ENCODE measurements around the gene PGF. TPM values are rescaled to one million over a fixed set of nuclear protein-coding genes. Genes with fewer than 3 reads are reported as not detected.

PGF gene
- total and polyA plus RNA-seq, 2 donors: 7.0 to 7.5 TPM

DNA sequence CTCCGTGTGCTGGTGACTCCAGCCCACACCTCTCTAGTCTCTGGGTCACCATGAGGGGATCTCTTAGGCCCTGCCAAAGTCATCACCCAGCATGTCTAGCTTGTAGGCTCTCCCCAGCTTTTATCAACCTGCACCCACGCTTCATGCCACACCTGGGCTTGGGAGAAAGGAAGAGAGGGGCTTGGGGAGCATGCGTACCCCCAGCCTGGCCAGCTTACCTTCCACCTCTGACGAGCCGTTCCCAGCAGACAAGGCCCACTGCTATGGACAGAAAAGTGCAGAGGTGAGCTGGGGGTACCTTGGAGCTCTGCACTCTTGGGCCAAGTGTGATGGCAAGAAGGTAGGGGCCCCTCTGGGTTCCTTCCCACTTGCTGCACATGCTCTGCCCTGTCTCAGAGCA lies 1.7 kb downstream of the PGF start:
- 97% methylated on average over 5 of the region's 5 CpGs for WGBS
- Histone ChIP-seq H3K4me3 (ENCODE audit: low read length in 2 of 2) (peak overlapping the region in 1 of 2 donors; percentile 8), H3K9me3 (ENCODE audit: control insufficient read depth in 2 of 2, insufficient read depth in 1 of 2, low read length in 1 of 2) (peaks cover 0 to 4% of the 10 kb centered on the region in 2 donors), H3K27me3 (ENCODE audit: control insufficient read depth in 2 of 2, insufficient read depth in 1 of 2, low read length in 1 of 2) (peaks cover 3 to 32% of the 10 kb centered on the region in 2 donors), H3K4me1 (ENCODE audit: control insufficient read depth in 2 of 2, insufficient read depth in 2 of 2, low read length in 2 of 2) (peaks cover 7 to 28% of the 10 kb centered on the region in 2 donors), H3K36me3 (ENCODE audit: control insufficient read depth in 2 of 2, insufficient read depth in 2 of 2, low read length in 1 of 2) (no peaks in the 10 kb centered on the region), H3K27ac (ENCODE audit: low read depth in 1 of 2, low read length in 1 of 2) (no peak overlapping the region)
- no peak for DNase-seq (ENCODE audit: low read depth in 6 of 9, low spot score in 9 of 9)

GRCh38 chr14:74952697-74953484 lies 2.5 kb downstream of the PGF start:
- Histone ChIP-seq H3K4me1 (ENCODE audit: control insufficient read depth in 2 of 2, insufficient read depth in 2 of 2, low read length in 2 of 2) (peaks cover 7 to 28% of the 10 kb centered on the region in 2 donors), H3K36me3 (ENCODE audit: control insufficient read depth in 2 of 2, insufficient read depth in 2 of 2, low read length in 1 of 2) (no peaks in the 10 kb centered on the region), H3K27ac (ENCODE audit: low read depth in 1 of 2, low read length in 1 of 2) (no peak overlapping the region), H3K27me3 (ENCODE audit: control insufficient read depth in 2 of 2, insufficient read depth in 1 of 2, low read length in 1 of 2) (peaks cover 3 to 32% of the 10 kb centered on the region in 2 donors), H3K4me3 (ENCODE audit: low read length in 2 of 2) (no peak overlapping the region), H3K9me3 (ENCODE audit: control insufficient read depth in 2 of 2, insufficient read depth in 1 of 2, low read length in 1 of 2) (peaks cover 0 to 4% of the 10 kb centered on the region in 2 donors)
- DNase-seq (ENCODE audit: low read depth in 6 of 9, low spot score in 9 of 9): no peak
- WGBS: 94% methylated on average over 18 of the region's 18 CpGs

DNA sequence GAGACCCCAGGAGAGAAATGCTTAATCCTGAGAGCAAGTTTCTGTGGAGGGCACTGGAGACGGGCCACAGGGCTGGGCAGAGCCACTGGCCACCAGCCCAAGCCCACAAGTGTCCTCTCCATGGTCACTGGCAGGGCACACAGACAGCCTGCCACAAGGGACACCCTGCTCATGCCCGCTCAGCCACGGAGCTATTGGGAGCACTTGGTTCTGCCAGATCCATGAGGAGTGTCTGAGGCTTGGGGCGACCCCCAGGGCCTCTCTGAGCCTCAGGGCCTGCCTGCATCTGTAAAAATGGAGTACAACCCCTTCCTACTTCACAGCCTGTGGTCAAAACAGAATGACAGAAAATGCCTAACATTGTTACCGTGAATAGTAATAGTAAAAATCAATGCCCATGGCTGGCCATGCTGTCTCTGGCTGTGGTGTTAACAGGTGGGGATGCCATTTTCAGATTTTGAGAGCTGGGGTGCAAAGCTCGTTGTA lies 3.2 kb downstream of the PGF start:
- no peaks in the 10 kb centered on the region for H3K36me3 ChIP-seq (ENCODE audit: control insufficient read depth in 2 of 2, insufficient read depth in 2 of 2, low read length in 1 of 2)
- 94% methylated on average over 6 of the region's 6 CpGs for WGBS
- no peak overlapping the region for H3K27ac ChIP-seq (ENCODE audit: low read depth in 1 of 2, low read length in 1 of 2)
- peaks cover 0 to 7% of the 10 kb centered on the region in 2 donors for H3K9me3 ChIP-seq (ENCODE audit: control insufficient read depth in 2 of 2, insufficient read depth in 1 of 2, low read length in 1 of 2)
- no peak overlapping the region for H3K4me3 ChIP-seq (ENCODE audit: low read length in 2 of 2)
- peaks cover 3 to 32% of the 10 kb centered on the region in 2 donors for H3K27me3 ChIP-seq (ENCODE audit: control insufficient read depth in 2 of 2, insufficient read depth in 1 of 2, low read length in 1 of 2)
- peaks cover 7 to 28% of the 10 kb centered on the region in 2 donors for H3K4me1 ChIP-seq (ENCODE audit: control insufficient read depth in 2 of 2, insufficient read depth in 2 of 2, low read length in 2 of 2)
- no peak for DNase-seq (ENCODE audit: low read depth in 6 of 9, low spot score in 9 of 9)

DNA sequence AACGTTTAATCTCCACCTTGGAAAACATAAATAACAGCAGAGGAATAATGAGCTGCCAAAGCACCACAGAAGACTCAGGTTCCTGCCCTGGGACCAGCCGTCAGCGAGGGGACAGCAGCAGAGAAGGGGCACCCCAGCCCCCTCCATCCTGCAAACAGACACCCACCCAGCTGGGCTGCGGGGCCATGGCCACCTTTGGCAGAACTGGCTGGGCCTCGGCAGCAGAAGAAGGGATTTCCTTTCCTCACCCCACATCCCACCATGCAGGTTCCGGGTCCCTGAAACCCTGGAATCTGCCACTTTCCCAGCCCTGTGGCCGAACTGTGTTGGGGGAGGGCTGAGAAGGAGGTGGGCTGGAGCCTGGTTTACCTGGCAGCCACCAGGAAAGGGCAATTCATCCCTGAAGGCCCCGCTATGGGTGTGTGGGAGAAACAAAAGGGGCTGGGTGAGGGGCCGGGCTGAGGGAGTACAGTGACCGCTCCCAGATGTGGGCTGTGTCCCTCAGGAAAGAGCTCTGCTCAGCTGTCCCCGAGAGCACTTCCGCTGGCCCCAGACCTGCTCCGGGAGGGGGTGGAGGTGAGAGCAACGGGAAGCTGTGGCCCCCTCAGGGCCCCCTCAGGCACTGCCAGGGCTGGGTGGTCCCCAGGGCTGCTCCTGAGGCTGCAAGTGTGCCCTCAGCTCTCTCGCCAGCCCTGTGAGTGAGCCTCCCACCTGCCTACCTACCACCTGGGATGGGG lies 3.8 kb downstream of the PGF start:
- H3K36me3 ChIP-seq (ENCODE audit: control insufficient read depth in 2 of 2, insufficient read depth in 2 of 2, low read length in 1 of 2): no peaks in the 10 kb centered on the region
- peaks cover 0 to 7% of the 10 kb centered on the region in 2 donors for H3K9me3 ChIP-seq (ENCODE audit: control insufficient read depth in 2 of 2, insufficient read depth in 1 of 2, low read length in 1 of 2)
- H3K4me1 ChIP-seq (ENCODE audit: control insufficient read depth in 2 of 2, insufficient read depth in 2 of 2, low read length in 2 of 2): peaks cover 7 to 28% of the 10 kb centered on the region in 2 donors
- peaks cover 3 to 29% of the 10 kb centered on the region in 2 donors for H3K27me3 ChIP-seq (ENCODE audit: control insufficient read depth in 2 of 2, insufficient read depth in 1 of 2, low read length in 1 of 2)
- no peak for DNase-seq (ENCODE audit: low read depth in 6 of 9, low spot score in 9 of 9)
- 76% methylated on average over 15 of the region's 15 CpGs for WGBS
- H3K4me3 ChIP-seq (ENCODE audit: low read length in 2 of 2): no peak overlapping the region
- H3K27ac ChIP-seq (ENCODE audit: low read depth in 1 of 2, low read length in 1 of 2): no peak overlapping the region

DNA sequence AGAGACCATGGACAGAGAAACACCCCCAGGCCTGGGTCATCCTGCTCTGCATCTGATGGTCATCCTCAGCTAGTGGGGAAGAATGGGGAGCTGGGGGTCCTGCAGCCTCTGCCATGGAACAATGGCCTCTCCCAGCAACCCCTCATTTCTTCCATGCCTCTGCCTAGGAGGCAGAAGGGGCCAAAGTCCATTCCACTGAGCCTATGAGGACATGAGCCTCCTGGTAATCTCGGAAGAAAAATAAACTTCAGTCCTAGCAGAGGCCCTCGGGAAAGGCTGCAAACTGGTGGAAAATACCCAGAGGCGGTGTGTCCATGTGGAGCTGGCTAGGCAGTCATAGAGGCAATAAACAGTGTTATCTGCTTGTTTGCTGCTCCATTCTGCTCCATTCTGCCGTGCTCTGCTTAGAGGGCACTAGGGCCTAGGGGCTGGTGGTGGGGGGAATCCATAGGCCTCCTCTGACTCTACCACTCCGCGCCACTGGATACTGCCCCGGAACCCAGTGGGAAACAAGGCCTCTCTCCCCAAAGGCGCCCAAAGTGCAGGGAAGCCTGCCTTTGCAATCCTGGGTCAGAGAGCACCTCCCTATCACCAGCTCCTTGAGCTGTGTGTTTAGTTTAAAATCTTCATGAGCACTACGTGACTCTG lies 4.5 kb downstream of the PGF start:
- 95% methylated on average over 9 of the region's 9 CpGs for WGBS

DNA sequence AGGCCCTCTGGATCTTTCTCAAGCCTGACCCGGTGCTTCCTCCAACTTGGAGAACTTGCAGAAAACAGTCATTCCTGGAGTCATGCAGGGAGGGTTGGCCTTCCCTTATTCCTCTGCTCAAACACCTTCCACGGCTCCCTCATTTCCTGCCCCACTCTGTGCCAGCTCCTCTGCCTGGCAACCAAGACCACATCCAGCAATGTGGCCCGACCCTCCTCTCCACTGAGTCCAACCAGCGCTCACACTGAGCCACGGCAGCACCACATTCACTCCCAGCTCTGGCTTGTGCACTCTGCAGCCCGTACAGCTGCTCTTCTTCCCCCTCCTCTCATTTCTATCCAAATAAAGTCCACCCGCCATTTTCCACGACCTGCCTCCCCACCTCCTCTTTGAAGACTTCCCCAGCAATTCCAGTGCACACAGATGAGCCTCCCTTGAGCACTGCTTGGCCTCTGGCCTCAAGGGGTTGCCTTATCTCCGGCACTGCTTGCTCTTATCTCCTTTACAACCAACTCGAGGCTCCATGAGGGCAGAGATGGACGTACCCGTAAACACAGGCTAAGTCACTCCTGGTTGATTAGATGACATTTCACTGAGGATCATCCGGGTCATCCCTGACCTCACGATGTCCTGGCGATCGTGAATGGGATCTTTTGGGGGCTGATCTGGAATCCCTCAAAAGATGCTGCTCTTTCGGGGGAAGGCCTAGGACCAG lies 5.4 kb downstream of the PGF start:
- 90% methylated on average over 17 of the region's 17 CpGs for WGBS
- Histone ChIP-seq H3K4me1 (ENCODE audit: control insufficient read depth in 2 of 2, insufficient read depth in 2 of 2, low read length in 2 of 2) (peaks cover under 1 to 32% of the 10 kb centered on the region in 2 donors), H3K4me3 (ENCODE audit: low read length in 2 of 2) (no peak overlapping the region)

More for the DNA sequence above, 4.5 kb downstream of the PGF start:
- Histone ChIP-seq H3K36me3 (ENCODE audit: control insufficient read depth in 2 of 2, insufficient read depth in 2 of 2, low read length in 1 of 2) (no peaks in the 10 kb centered on the region), H3K9me3 (ENCODE audit: control insufficient read depth in 2 of 2, insufficient read depth in 1 of 2, low read length in 1 of 2) (peaks cover 0 to 7% of the 10 kb centered on the region in 2 donors), H3K27ac (ENCODE audit: low read depth in 1 of 2, low read length in 1 of 2) (no peak overlapping the region), H3K27me3 (ENCODE audit: control insufficient read depth in 2 of 2, insufficient read depth in 1 of 2, low read length in 1 of 2) (peaks cover 3 to 23% of the 10 kb centered on the region in 2 donors), H3K4me1 (ENCODE audit: control insufficient read depth in 2 of 2, insufficient read depth in 2 of 2, low read length in 2 of 2) (peaks cover 7 to 35% of the 10 kb centered on the region in 2 donors), H3K4me3 (ENCODE audit: low read length in 2 of 2) (no peak overlapping the region)
- no peak for DNase-seq (ENCODE audit: low read depth in 6 of 9, low spot score in 9 of 9)

DNA sequence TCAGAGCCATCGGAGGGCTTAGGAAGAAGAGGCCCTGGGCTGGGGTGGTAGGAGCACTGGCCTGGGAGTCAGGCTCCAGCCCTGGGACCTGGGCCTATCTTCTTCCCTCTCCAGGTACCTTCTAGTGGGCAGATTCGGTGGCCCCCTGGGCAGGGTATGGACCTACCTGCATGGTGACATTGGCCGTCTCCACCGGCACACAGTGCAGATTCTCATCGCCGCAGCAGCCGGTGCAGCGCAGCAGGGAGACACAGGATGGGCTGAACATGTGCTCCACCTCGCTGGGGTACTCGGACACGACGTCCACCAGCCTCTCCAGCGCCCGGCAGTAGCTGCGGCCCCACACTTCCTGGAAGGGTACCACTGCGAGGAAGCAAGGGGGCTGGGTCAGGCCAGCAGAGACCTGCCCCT lies 6.2 kb downstream of the PGF start:
- no peak overlapping the region for H3K27ac ChIP-seq (ENCODE audit: low read depth in 1 of 2, low read length in 1 of 2)
- H3K9me3 ChIP-seq (ENCODE audit: control insufficient read depth in 2 of 2, insufficient read depth in 1 of 2, low read length in 1 of 2): peaks cover 0 to 7% of the 10 kb centered on the region in 2 donors
- H3K27me3 ChIP-seq (ENCODE audit: control insufficient read depth in 2 of 2, insufficient read depth in 1 of 2, low read length in 1 of 2): peaks cover 0 to 7% of the 10 kb centered on the region in 2 donors
- H3K4me1 ChIP-seq (ENCODE audit: control insufficient read depth in 2 of 2, insufficient read depth in 2 of 2, low read length in 2 of 2): peaks cover 0 to 26% of the 10 kb centered on the region in 2 donors
- H3K36me3 ChIP-seq (ENCODE audit: control insufficient read depth in 2 of 2, insufficient read depth in 2 of 2, low read length in 1 of 2): no peaks in the 10 kb centered on the region
- WGBS: 96% methylated on average over 16 of the region's 16 CpGs
- no peak for DNase-seq (ENCODE audit: low read depth in 6 of 9, low spot score in 9 of 9)
- H3K4me3 ChIP-seq (ENCODE audit: low read length in 2 of 2): no peak overlapping the region

More for the DNA sequence above, 5.4 kb downstream of the PGF start:
- H3K27me3 ChIP-seq (ENCODE audit: control insufficient read depth in 2 of 2, insufficient read depth in 1 of 2, low read length in 1 of 2): peaks cover 0 to 15% of the 10 kb centered on the region in 2 donors
- H3K27ac ChIP-seq (ENCODE audit: low read depth in 1 of 2, low read length in 1 of 2): no peak overlapping the region
- no peaks in the 10 kb centered on the region for H3K36me3 ChIP-seq (ENCODE audit: control insufficient read depth in 2 of 2, insufficient read depth in 2 of 2, low read length in 1 of 2)
- no peak for DNase-seq (ENCODE audit: low read depth in 6 of 9, low spot score in 9 of 9)
- H3K9me3 ChIP-seq (ENCODE audit: control insufficient read depth in 2 of 2, insufficient read depth in 1 of 2, low read length in 1 of 2): peaks cover 0 to 7% of the 10 kb centered on the region in 2 donors

All from thymus (tissue), 11 donors.